GM18873 (cell line): Measurements from ENCODE around the gene EIF3D.
"Not testable (repeated sequence)": the region's sequence is repeated elsewhere in the genome, so short reads cannot be mapped to it uniquely, and the experiment has no call there.

Source experiments
- ATAC-seq: cut with Tn5 transposase; IDR thresholded peaks from one replicate; pipeline ENCODE4 v1.9.1; 2021; ENCODE audit warnings: mild to moderate bottlenecking, moderate library complexity, moderate number of reproducible peaks; ENCODE audit not compliant: unreplicated experiment, low FRiP score

EIF3D gene

GRCh38 chr22:36550701-36551495 is 21.9 kb upstream of the EIF3D start:
- no peak for ATAC-seq

DNA sequence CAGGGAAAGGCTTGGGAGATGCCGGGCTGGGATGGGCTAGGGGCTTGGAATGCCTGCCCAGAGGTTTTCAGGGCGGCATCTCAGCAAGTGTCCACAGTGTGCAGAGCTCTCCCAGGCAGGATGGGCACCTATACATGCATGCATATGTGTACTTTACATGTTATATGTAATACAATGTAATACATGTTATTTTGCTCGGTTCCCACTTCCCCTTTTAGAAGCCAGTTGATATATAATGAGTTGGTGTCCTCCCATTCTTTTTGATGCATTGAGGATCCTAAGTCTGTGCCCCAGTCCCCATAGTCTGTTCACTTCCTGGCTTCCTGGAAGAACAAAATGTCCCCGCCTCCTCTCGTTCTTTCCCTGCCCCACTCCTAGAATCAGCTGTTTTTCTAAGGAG is 20.1 kb upstream of the EIF3D start:
- ATAC-seq, result no peak

DNA sequence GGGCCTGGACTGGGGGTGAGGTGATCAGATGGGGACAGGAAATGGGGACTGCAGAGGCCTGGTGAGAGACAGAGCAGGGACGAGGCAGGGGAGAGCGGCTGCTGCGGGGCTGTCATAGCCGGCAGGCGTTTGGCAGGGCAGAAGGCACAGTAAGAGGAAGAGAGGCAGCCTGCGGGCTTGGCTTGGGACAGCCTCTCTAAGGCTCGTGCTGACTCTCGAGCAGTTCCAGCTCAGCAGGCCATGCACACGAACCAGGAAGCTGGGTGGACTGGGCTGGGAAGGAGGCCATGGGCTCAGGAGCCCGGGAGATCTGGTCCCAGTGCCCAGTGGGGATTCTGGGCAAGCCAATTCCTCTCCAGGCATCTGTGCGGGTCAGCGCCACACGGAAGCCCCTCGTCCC is 19.6 kb upstream of the EIF3D start:
- no peak for ATAC-seq

- ATAC-seq, result no peak
Observed at GRCh38 chr22:36546932-36547331, 18.0 kb upstream of the EIF3D start.

DNA sequence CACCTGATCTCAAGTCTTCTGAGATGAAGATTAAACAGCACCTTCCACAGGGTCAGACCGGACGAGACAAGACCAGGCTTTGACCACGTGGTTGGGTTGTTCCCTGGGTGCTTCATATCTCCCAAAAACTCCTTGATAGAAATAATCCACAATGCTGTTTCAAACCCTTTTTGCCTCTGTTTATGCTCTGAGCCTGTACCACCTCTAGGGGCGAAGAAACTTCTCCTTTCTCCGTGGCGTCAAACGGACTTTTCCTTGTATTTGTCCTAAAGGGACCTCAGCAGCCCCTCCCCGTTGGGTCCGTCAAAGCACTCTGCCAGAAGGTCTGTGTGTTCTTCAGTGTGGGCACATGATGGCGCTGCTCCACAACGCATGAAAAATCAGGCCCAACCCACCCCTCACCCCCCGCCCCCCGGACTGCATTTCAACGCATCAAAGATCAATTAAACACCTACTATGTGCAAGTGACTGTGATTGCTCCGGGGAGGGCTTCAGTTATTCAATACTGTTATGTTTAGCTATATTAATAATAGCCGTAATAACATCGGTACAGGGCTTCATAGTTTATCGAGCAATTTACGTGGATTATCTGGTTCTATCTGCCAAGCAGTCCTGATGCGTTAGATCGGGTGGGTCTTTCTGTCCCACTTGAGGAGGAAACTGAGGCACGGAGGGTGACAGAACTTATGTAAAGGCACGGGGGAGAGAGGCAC is 17.3 kb upstream of the EIF3D start:
- ATAC-seq, result no peak

DNA sequence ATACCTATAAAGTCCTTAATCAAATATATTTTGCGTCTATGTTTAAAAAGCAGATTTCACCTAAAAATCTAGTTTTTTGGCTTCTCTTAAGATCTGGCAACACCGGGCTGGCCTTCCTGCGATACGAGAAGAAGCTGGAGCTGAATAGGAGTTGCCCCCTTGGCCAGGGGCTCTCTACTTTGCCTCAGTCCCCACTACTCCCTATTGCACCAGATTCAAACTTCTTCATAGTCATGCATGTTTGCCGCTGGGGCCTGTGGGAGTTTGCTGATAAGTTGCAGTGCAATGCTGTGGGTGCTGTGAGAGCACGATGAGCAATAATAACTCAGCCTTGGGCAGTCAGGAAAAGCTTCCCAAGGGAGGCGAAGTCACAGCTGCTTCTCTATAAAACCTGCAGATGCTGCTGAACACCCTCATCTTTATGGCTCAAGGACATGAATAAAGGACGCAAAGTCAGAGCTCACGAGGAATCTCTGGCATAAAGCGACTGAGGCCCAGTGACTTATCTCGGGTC is 15.2 kb upstream of the EIF3D start:
- ATAC-seq, result no peak

- no peak for ATAC-seq
Observed at GRCh38 chr22:36541831-36542411, 13.0 kb upstream of the EIF3D start.

DNA sequence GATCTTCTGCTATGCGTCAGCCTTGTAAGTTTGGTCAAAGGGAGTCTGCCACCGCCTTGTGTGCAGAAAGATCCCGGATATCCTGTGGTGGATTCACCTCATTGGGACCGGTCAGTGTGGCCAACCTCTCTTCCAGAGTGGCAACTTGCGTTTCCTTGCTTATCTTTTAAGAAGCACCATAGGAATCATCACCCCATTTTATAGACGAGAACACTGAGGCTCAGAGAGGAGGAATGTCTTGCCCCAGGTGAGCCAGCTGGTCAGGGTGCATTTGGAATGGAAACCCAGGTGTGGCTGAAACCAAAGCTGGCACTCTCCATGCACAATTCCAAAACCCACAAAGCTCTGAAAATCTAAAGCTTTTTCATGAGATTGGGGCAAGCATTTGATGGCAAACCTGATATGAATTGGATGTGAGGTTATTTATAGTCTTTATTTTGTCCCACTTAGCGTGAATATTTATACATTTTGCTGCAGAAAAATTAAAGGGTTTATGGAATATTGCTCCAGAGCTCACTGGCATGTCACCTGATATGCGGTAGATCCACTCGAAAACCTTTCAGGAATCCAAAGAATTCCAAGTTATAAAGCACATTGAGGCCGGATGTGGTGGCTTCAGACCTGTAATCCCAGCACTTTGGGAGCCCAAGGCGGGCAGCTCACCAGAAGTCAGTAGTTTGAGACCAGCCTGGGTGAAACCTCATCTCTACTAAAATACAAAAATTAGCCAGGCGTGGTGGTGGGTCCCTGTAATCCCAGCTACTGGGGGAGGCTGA is 12.1 kb upstream of the EIF3D start:
- ATAC-seq, result no peak

GRCh38 chr22:36538529-36538928 is 9.6 kb upstream of the EIF3D start:
- ATAC-seq, result no peak

GRCh38 chr22:36536717-36537116 is 7.8 kb upstream of the EIF3D start:
- no peak for ATAC-seq

GRCh38 chr22:36533320-36533719 is 4.4 kb upstream of the EIF3D start:
- not testable (repeated sequence) for ATAC-seq

DNA sequence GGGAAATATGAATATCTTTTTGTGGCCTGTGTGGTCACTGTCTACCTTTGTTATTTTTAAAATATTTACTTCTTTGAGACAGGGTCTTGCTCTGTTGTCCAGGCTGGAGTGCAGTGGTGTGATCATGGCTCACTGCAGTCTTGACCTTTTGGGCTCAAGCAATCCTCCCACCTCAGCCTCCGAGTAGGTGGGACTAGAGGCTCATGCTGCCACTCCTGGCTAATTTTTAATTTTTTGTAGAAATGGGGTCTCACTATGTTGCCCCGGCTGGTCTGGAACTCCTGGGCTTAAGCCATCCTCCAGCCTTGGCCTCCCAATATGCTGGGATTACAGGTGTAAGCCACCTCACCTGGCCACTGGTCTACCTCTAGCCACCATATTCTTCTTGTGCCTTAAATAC is 3.5 kb upstream of the EIF3D start:
- no peak for ATAC-seq

GRCh38 chr22:36528341-36528740 is 625 bp downstream of the EIF3D start:
- no peak for ATAC-seq

DNA sequence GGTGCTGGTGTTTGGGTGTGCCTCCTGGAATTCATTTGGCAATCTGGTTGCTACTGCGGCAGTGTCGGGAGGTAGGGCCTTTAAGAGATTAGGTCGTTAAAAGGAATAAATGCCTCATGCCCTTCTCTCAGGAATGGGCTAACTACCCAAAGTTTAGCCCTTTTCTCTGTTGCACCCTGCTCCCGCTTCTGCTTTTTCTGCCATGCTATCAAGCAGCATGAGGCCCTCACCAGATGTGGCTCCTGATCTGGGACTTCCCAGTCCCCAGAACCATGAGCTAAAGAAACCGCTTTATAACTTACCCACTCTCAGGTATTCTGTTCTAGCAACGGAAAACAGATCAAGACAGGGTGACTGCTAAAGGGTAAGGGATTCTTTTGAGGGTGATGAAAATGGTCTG is 6.3 kb downstream of the EIF3D start:
- ATAC-seq, result no peak

GRCh38 chr22:36520423-36520822 is 8.5 kb downstream of the EIF3D start:
- no peak for ATAC-seq

GRCh38 chr22:36519906-36520305 is 9.1 kb downstream of the EIF3D start:
- not testable (repeated sequence) for ATAC-seq

DNA sequence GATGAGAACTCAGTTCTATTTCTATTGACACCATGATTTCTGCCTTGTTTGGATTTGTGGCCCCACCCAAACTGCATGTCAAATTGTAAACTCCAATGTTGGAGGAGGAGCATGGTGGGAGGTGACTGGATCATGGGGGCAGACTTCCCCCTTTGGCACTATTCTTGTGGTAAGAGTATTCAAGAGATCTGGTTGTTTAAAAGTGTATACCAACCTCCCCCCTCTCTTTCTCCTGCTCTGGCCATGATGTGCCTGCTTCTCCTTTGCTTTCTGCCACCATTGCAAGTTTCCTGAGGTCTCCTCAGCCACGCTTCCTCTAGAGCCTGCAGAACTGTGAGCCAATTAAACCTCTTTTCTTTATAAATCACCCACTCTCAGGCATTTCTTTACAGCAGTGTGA is 14.2 kb downstream of the EIF3D start:
- no peak for ATAC-seq

GRCh38 chr22:36512991-36513390 is 16.0 kb downstream of the EIF3D start:
- no peak for ATAC-seq

DNA sequence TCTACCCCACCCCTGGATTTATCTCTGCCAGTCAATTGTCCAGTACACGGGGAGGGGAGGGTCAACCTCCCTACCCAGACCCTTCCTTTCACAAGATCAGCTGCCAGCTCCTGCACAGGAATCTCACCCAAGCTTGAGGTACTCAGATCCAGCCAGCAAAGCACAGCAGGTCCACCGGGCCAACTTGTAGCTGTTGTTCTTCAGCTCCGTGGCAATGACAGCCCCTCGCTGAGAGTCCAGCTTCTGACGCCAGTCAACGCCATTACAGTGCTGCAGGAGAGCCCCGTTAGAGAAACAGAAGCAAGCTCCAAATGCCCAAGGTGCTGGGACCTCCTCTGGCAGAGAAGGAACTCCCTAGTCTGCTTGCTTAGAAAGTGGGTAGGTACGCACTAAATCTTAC is 16.6 kb downstream of the EIF3D start:
- no peak for ATAC-seq

GRCh38 chr22:36510966-36511881 is 17.7 kb downstream of the EIF3D start:
- ATAC-seq, result no peak
